SKM-1 treated with dmso at 0.1 percent for 144 hours (cell line): ENCODE measurements around the gene ZBTB9.

Experiments
- DNase-seq: peaks from one replicate; lab custom pipeline; 2025; ENCODE audit not compliant: unreplicated experiment; lab: John Stamatoyannopoulos, UW

The ZBTB9 gene

GRCh38 chr6:33433001-33433543, 21.3 kb upstream of the ZBTB9 start:
- no peak for DNase-seq

- no peak for DNase-seq
Measured at GRCh38 chr6:33433544-33434191, 20.7 kb upstream of the ZBTB9 start.

GRCh38 chr6:33434961-33435360, 19.4 kb upstream of the ZBTB9 start:
- no peak for DNase-seq

- DNase-seq: no peak
Measured at GRCh38 chr6:33437666-33438065, 16.7 kb upstream of the ZBTB9 start.

- no peak for DNase-seq
Measured at GRCh38 chr6:33438978-33439594, 15.3 kb upstream of the ZBTB9 start.

GRCh38 chr6:33439956-33440648, 14.3 kb upstream of the ZBTB9 start:
- no peak for DNase-seq

GRCh38 chr6:33440649-33441309, 13.6 kb upstream of the ZBTB9 start:
- DNase-seq: no peak

GRCh38 chr6:33441457-33441856, 12.9 kb upstream of the ZBTB9 start:
- DNase-seq: no peak

- no peak for DNase-seq
Measured at GRCh38 chr6:33442283-33442682, 12.1 kb upstream of the ZBTB9 start.

GRCh38 chr6:33443025-33443424, 11.4 kb upstream of the ZBTB9 start:
- no peak for DNase-seq

GRCh38 chr6:33443619-33444504, 10.5 kb upstream of the ZBTB9 start:
- no peak for DNase-seq

GRCh38 chr6:33445119-33445603, 9.2 kb upstream of the ZBTB9 start:
- peak; percentile 80 for DNase-seq

GRCh38 chr6:33446356-33446755, 8.0 kb upstream of the ZBTB9 start:
- DNase-seq: no peak

GRCh38 chr6:33450434-33450833, 3.9 kb upstream of the ZBTB9 start:
- DNase-seq: peak; percentile 35

- DNase-seq: no peak
Measured at GRCh38 chr6:33451606-33452005, 2.8 kb upstream of the ZBTB9 start.

- no peak for DNase-seq
Measured at GRCh38 chr6:33452496-33452895, 1.9 kb upstream of the ZBTB9 start.

GRCh38 chr6:33453393-33454008, 875 bp upstream of the ZBTB9 start:
- no peak for DNase-seq

- no peak for DNase-seq
Measured at GRCh38 chr6:33455051-33455450, 675 bp downstream of the ZBTB9 start.

GRCh38 chr6:33456156-33456555, 1.8 kb downstream of the ZBTB9 start:
- DNase-seq: no peak

GRCh38 chr6:33458676-33459075, 4.3 kb downstream of the ZBTB9 start:
- no peak for DNase-seq
